ENCODE data around the gene TDRD7. TPM values are rescaled to one million over a fixed set of nuclear protein-coding genes. Genes with fewer than 3 reads are reported as not detected.
A peak's percentile ranks its signal among the peaks of the same experiment; 100 is the strongest.

TDRD7 gene
- total RNA-seq, result 5.5 and 6.3 TPM in 2 replicates

- intact Hi-C loops (cut with micrococcal nuclease), result loop anchor here (1.0 to 5.0 kb wide), 7 partner anchors 15 to 555 kb away; partner anchors contain the start of genes TMOD1 and XPA
- Mint-ChIP-seq H3K27me3 (peaks cover 34% of the 10 kb centered on the region), H3K9me3 (no peaks in the 10 kb centered on the region), H3K27ac (peak within 1 kb of the TSS; percentile 81), H3K4me3 (peak within 1 kb of the TSS; percentile 87), H3K36me3 (ENCODE audit: low read depth) (peaks cover 3% of the 10 kb centered on the region), H3K4me1 (peaks cover 23% of the 10 kb centered on the region)
- DNase-seq, result peak; percentile 97
Measured at GRCh38 chr9:97411789-97412625, at the start of gene TDRD7. TDRD7 (plus strand) TSS chr9:97412096; CDS start chr9:97428466, 16,370 bp downstream.

DNA sequence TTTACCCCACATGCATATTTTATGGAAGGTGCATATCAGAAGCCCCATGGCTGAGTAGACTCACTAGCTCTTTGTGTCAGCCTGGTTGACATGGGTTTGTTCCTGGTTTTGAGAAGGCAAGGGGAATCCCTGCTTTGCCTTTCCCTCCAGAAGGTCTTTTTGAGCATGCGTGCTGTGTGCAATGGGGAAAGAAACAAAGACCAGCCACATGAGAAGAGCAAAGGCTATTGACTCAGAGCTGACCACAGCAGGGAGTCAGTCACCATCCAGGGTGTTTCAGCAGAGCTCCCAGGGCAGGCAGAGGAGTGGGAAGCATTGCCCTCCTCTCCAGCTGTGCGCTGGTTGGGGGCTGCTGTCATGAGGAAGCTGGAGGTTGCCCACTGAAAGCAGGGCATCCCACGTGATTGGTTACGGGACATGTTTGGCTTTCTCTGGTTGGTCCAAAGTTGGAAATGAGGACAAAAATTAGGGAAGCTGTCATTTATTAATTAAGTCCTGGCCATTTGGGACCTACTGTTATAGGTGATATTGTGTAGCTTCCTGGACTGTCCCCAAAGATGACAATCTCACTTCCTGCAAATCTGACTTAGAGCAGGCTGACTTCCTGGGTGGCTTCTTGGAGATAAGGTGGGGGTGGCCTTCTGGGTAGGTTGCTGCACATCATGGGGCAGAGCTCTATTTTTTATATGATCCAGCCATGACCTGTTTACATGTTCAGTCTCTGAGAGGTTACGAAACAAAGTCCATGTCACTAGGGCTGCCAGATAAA is 48.9 kb upstream of the TDRD7 start:
- H3K27ac Mint-ChIP-seq, result no peak overlapping the region
- H3K4me1 Mint-ChIP-seq, result peaks cover 4% of the 10 kb centered on the region
- H3K27me3 Mint-ChIP-seq, result no peaks in the 10 kb centered on the region
- H3K36me3 Mint-ChIP-seq (ENCODE audit: low read depth), result no peaks in the 10 kb centered on the region
- intact Hi-C loops (cut with micrococcal nuclease), result no loop called here
- no peak for DNase-seq
- H3K4me3 Mint-ChIP-seq, result no peak overlapping the region
- H3K9me3 Mint-ChIP-seq, result no peaks in the 10 kb centered on the region

DNA sequence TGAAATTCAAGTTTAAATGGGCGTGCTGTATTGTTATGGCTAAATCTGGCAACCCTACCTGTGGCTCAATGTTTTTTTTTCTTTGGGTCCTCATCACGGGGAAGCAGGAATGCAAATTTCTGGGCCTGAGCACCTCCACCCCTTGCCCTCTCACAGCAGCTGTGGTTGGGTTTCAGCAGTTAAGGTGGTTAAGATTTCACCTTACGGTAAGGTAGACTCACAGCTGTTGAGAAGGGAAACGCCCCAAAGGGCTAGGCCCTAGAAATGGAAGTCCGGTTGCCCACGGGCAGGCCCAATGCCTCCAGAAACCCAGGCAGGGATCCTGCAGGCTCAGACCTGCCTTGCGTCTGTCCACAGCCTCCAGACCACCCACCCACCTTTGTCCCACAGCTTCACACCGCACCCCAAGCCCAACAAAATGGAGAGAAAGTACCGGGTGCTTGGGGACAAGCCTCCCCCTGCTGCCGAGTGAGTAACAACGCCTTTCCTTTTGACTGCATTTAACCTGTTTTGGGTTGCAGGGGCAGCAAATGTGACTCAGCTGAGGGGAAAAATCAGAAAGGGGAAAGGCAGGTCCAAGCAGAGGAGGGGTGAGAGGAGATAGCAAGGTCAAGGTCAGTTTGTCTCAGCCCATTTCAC is 48.1 kb upstream of the TDRD7 start:
- no peak overlapping the region for H3K27ac Mint-ChIP-seq
- H3K4me3 Mint-ChIP-seq, result no peak overlapping the region
- intact Hi-C loops (cut with micrococcal nuclease), result no loop called here
- H3K27me3 Mint-ChIP-seq, result no peaks in the 10 kb centered on the region
- peaks cover 4% of the 10 kb centered on the region for H3K4me1 Mint-ChIP-seq
- no peak for DNase-seq
- H3K9me3 Mint-ChIP-seq, result peaks cover 3% of the 10 kb centered on the region
- no peaks in the 10 kb centered on the region for H3K36me3 Mint-ChIP-seq (ENCODE audit: low read depth)

DNA sequence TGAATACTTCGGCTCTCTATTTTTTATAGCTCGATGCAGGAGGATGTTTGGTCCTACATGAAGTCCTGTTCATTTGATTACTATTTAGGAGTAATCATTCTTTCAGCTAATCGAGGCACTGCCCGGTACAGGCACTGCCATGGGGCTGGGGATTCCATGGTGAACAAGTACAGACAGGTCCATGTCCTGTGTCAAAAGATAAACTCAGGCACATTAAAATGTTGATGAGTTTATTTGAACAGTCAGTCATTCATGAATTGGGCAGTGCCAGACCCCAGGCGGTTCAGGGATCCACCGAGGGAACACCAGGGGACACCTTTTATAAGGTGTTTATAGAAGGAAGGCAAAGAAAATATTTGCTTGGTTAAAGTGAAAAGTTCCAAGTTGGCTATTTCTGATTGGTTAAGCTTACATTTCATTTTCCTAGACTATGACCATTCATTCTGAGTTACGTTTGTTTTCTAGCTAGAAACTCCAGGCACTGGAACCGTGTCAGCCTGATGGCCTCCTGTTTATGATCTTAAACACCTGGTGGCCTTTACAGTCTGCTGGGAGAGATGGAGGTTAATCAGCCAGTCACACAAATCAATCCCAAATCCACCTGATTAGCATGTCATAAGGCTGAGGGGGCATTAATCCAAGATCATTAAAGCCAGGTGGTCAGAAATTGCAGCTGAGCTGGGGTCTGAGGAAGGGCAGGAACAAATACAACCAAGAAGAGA is 47.0 kb upstream of the TDRD7 start:
- Mint-ChIP-seq H3K4me1 (peaks cover 4% of the 10 kb centered on the region), H3K9me3 (peaks cover 11% of the 10 kb centered on the region), H3K27me3 (no peaks in the 10 kb centered on the region), H3K27ac (no peak overlapping the region), H3K36me3 (ENCODE audit: low read depth) (peaks cover 3% of the 10 kb centered on the region), H3K4me3 (no peak overlapping the region)
- intact Hi-C loops (cut with micrococcal nuclease), result no loop called here
- no peak for DNase-seq

- Mint-ChIP-seq H3K4me1 (peaks cover 4% of the 10 kb centered on the region), H3K4me3 (no peak overlapping the region), H3K9me3 (peaks cover 11% of the 10 kb centered on the region), H3K27ac (no peak overlapping the region), H3K36me3 (ENCODE audit: low read depth) (peaks cover 3% of the 10 kb centered on the region), H3K27me3 (no peaks in the 10 kb centered on the region)
- no peak for DNase-seq
- intact Hi-C loops (cut with micrococcal nuclease), result no loop called here
Measured at GRCh38 chr9:97365634-97366033, 46.3 kb upstream of the TDRD7 start.

DNA sequence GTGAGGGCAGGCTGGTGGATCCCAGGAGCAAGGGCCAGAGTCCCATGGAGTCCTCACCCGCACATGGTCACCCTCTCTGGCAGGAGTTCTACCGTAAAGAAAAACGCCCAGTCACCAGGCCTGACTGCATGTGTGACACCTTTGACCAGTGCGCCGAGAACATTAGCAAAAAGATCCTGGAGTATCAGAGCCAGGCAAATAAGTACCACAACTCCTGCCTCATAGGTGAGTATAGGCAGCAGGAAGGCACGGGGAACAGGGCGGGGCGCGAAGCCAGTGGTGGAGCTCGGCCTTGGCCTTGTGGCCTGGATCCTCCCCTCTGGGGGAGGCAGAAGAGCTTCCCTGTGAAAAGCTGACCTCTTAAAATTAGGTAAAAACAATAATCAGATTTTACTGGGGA is 45.4 kb upstream of the TDRD7 start:
- no peak for DNase-seq
- intact Hi-C loops (cut with micrococcal nuclease), result no loop called here
- H3K4me1 Mint-ChIP-seq, result peaks cover 4% of the 10 kb centered on the region

GRCh38 chr9:97366889-97367288 is 45.0 kb upstream of the TDRD7 start:
- Mint-ChIP-seq H3K27me3 (no peaks in the 10 kb centered on the region), H3K9me3 (peaks cover 13% of the 10 kb centered on the region), H3K4me1 (peaks cover 4% of the 10 kb centered on the region), H3K4me3 (no peak overlapping the region), H3K36me3 (ENCODE audit: low read depth) (peaks cover 6% of the 10 kb centered on the region), H3K27ac (no peak overlapping the region)
- intact Hi-C loops (cut with micrococcal nuclease), result no loop called here
- DNase-seq, result no peak

More for the DNA sequence above, 45.4 kb upstream of the TDRD7 start:
- peaks cover 13% of the 10 kb centered on the region for H3K9me3 Mint-ChIP-seq
- H3K36me3 Mint-ChIP-seq (ENCODE audit: low read depth), result peaks cover 6% of the 10 kb centered on the region
- H3K4me3 Mint-ChIP-seq, result no peak overlapping the region
- no peaks in the 10 kb centered on the region for H3K27me3 Mint-ChIP-seq
- no peak overlapping the region for H3K27ac Mint-ChIP-seq

DNA sequence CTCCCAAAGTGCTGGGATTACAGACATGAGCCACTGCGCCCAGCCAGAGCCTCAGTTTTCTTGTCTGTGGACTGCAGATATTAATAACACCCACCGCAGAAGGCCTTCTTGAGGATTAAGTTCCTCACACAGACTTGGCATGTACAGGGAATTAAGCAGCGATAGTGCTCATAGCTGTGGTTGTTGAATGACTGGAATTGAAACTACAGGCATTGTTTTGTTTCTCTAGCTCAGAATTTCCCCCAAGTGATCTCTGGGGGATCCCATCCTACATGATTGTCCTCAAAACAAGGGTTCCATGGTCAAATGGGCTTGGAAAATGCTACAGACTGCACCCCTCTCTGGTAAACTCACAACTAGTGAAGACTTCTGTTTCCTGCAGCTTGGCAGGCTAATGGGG is 44.2 kb upstream of the TDRD7 start:
- no peak for DNase-seq
- Mint-ChIP-seq H3K36me3 (ENCODE audit: low read depth) (peaks cover 6% of the 10 kb centered on the region), H3K4me1 (peaks cover 4% of the 10 kb centered on the region), H3K27ac (no peak overlapping the region), H3K4me3 (no peak overlapping the region), H3K27me3 (no peaks in the 10 kb centered on the region), H3K9me3 (peaks cover 13% of the 10 kb centered on the region)
- intact Hi-C loops (cut with micrococcal nuclease), result no loop called here

DNA sequence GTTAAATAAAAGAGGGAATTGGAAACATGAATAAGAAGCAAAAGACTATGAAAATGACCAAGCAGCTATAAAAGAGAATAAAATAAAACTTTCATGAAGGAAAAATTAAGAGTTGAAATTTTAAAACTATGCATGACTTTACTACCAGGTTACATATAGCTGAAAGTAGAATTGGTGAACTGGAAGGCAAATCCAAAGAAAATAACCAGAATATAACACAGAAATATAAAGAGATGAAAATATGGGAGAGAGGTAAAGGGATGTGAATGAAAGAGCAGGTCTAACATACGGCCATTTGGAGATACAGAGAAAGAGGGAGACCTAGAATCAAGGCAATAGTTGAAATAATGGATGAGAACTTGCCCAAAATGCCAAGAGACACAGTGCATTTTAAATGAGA is 42.9 kb upstream of the TDRD7 start:
- no peak for DNase-seq
- peaks cover 13% of the 10 kb centered on the region for H3K9me3 Mint-ChIP-seq
- H3K4me1 Mint-ChIP-seq, result no peaks in the 10 kb centered on the region
- H3K36me3 Mint-ChIP-seq (ENCODE audit: low read depth), result peaks cover 6% of the 10 kb centered on the region
- intact Hi-C loops (cut with micrococcal nuclease), result no loop called here
- H3K27me3 Mint-ChIP-seq, result no peaks in the 10 kb centered on the region
- no peak overlapping the region for H3K27ac Mint-ChIP-seq
- no peak overlapping the region for H3K4me3 Mint-ChIP-seq

- Mint-ChIP-seq H3K9me3 (peaks cover 13% of the 10 kb centered on the region), H3K4me3 (no peak overlapping the region), H3K27me3 (no peaks in the 10 kb centered on the region), H3K27ac (no peak overlapping the region), H3K4me1 (no peaks in the 10 kb centered on the region), H3K36me3 (ENCODE audit: low read depth) (peaks cover 6% of the 10 kb centered on the region)
- intact Hi-C loops (cut with micrococcal nuclease), result no loop called here
- DNase-seq, result no peak
Measured at GRCh38 chr9:97372580-97372979, 39.3 kb upstream of the TDRD7 start.

- no peak for DNase-seq
- no peaks in the 10 kb centered on the region for H3K4me1 Mint-ChIP-seq
- H3K27me3 Mint-ChIP-seq, result no peaks in the 10 kb centered on the region
- no peak overlapping the region for H3K27ac Mint-ChIP-seq
- H3K4me3 Mint-ChIP-seq, result no peak overlapping the region
- peaks cover 13% of the 10 kb centered on the region for H3K9me3 Mint-ChIP-seq
- intact Hi-C loops (cut with micrococcal nuclease), result no loop called here
- peaks cover 6% of the 10 kb centered on the region for H3K36me3 Mint-ChIP-seq (ENCODE audit: low read depth)
Measured at GRCh38 chr9:97373331-97373730, 38.6 kb upstream of the TDRD7 start.

GRCh38 chr9:97374811-97375210 is 37.1 kb upstream of the TDRD7 start:
- Mint-ChIP-seq H3K27me3 (no peaks in the 10 kb centered on the region), H3K27ac (no peak overlapping the region), H3K4me1 (no peaks in the 10 kb centered on the region), H3K9me3 (peaks cover 4% of the 10 kb centered on the region), H3K36me3 (ENCODE audit: low read depth) (peaks cover 4% of the 10 kb centered on the region), H3K4me3 (no peak overlapping the region)
- no peak for DNase-seq
- intact Hi-C loops (cut with micrococcal nuclease), result no loop called here

DNA sequence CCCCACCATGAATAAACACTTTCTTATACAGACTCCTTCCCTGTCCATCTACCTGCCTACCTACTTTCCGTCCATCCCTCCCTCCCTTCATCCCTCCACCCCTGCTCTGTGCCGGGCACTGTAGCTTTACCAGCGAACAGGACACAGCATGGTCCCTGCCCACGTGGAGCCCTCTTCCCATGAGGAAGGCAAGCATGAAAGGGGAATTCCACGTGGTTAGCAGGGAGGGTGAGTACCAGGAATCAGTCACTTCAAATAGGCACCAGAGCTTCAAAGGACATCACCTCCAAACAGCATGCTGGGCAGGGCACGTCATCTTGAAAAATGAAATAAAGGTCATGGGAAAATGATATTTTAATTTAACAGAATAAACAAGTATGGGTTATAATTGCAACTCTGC is 35.0 kb upstream of the TDRD7 start:
- Mint-ChIP-seq H3K27me3 (no peaks in the 10 kb centered on the region), H3K36me3 (ENCODE audit: low read depth) (no peaks in the 10 kb centered on the region), H3K27ac (no peak overlapping the region), H3K9me3 (no peaks in the 10 kb centered on the region), H3K4me1 (no peaks in the 10 kb centered on the region), H3K4me3 (no peak overlapping the region)
- intact Hi-C loops (cut with micrococcal nuclease), result no loop called here
- DNase-seq, result no peak
